HepG2 (cell line): ENCODE measurements around the gene ITGA7.

Experiments used
- CTCF ChIP-seq: sonication (generic); formaldehyde crosslinking; IDR thresholded peaks from 2 replicates; pipeline ENCODE4 v1.5.0; 2020; ENCODE audit warnings: mild to moderate bottlenecking, missing genetic modification reagents, moderate library complexity
- ETV5 ChIP-seq: IDR thresholded peaks from 2 replicates; pipeline ENCODE4 v1.6.1; 2018; ENCODE audit warnings: missing biosample characterization, missing genetic modification reagents, inconsistent platforms, borderline replicate concordance
- EZH2 ChIP-seq: conservative IDR thresholded peaks from 2 replicates; pipeline ENCODE4 v1.6.1; 2012; ENCODE audit warnings: mild to moderate bottlenecking, low read depth, low read length, moderate library complexity
- FOXM1 ChIP-seq: sonication (generic); formaldehyde crosslinking; IDR thresholded peaks from 2 replicates; pipeline ENCODE4 v1.5.0; 2020; ENCODE audit warnings: missing genetic modification reagents
- IRF1 ChIP-seq: sonication (generic); formaldehyde crosslinking; IDR thresholded peaks from 2 replicates; pipeline ENCODE4 v1.4.0; 2020; ENCODE audit warnings: low read depth, mild to moderate bottlenecking, missing genetic modification reagents
- MEIS2 ChIP-seq: sonication (generic); formaldehyde crosslinking; IDR thresholded peaks from 2 replicates; pipeline ENCODE4 v1.9.0; 2021; ENCODE audit warnings: mild to moderate bottlenecking, missing genetic modification reagents
- TAF1 ChIP-seq: sonication (generic); formaldehyde crosslinking; IDR thresholded peaks from 2 replicates; pipeline ENCODE4 v1.4.0; 2020; ENCODE audit warnings: missing genetic modification reagents
- TFE3 ChIP-seq: IDR thresholded peaks from 2 replicates; pipeline ENCODE4 v1.6.1; 2016

GRCh38 chr12:55679691-55680090 lies 28.0 kb downstream of the ITGA7 start:
- TF ChIP-seq CTCF (CRISPR knock-in tag) (no peak), EZH2 (no peak), TAF1 (CRISPR knock-in tag) (no peak), ETV5 (no peak), TFE3 (CRISPR knock-in tag) (no peak), FOXM1 (no peak), MEIS2 (CRISPR knock-in tag) (no peak), IRF1 (no peak)
